TTC549 (cell line): ENCODE data around the gene PEDS1.
"Not testable (repeated sequence)": the region's sequence is repeated elsewhere in the genome, so short reads cannot be mapped to it uniquely, and the experiment has no call there.

Experiments used
- FAIRE-seq: peaks from 2 replicates; lab custom pipeline; 2012; peaks lifted over from hg19 to GRCh38; lab: Jason Lieb, UNC

The PEDS1 gene

GRCh38 chr20:50163570-50164317 lies 10.2 kb upstream of the PEDS1 start:
- FAIRE-seq = no peak

DNA sequence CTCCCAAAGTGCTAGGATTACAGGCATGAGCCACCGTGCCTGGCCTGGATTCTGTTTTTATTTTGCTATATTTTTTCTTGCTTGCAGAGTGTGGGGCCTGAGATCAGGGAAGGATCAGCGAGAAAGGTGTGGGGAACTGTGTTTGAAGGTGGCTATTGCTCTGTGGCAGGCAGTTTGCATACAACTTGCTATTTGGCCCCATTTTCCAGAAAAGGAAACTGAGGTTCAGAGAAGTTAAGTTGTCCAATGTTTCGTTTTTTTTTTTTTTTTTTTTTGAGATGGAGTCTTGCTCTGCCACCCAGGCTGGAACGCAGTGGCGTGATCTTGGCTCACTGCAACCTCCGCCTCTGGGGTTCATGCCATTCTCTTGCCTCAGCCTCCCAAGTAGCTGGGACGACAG lies 8.0 kb upstream of the PEDS1 start:
- FAIRE-seq = not testable (repeated sequence)

GRCh38 chr20:50153153-50153499 lies 397 bp downstream of the PEDS1 start:
- FAIRE-seq = no peak

DNA sequence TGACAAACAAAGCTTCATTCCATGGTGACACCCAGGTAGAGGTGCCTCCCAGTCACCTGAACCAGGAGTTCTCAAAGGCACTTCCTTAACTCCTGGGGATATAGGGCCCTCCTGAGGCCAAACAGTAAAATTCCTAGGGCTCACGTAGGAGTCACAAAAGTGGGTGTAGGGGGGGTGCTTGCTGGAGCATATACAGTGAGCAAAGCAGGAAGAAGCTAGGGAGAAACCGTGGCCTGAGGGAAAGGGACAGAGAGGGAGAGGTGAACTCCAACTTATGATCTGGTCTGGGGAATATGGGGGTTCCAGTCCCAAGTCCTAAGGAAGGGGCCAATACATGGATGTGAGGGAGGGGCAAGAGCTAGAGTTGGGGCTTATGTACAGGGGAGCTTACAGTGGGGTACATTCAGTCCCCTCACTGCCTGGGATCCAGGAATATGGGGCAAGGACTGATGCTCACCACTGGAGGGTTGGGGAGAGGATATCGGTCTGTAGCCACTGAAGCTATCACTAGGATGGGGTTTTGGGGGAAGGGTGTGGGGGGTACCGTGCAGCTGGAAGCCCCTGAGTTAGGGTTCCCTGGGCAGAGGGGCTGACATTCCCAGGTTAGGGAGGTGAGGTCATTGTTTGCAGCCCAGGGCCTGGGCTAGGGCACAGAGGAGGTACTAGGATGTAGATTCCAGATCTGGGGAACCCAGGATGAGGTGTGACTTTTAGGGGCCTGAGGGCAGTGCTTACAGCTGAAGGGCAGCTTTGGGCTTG lies 950 bp downstream of the PEDS1 start:
- no peak for FAIRE-seq

GRCh38 chr20:50151034-50151743 lies 2.3 kb downstream of the PEDS1 start:
- FAIRE-seq = no peak

DNA sequence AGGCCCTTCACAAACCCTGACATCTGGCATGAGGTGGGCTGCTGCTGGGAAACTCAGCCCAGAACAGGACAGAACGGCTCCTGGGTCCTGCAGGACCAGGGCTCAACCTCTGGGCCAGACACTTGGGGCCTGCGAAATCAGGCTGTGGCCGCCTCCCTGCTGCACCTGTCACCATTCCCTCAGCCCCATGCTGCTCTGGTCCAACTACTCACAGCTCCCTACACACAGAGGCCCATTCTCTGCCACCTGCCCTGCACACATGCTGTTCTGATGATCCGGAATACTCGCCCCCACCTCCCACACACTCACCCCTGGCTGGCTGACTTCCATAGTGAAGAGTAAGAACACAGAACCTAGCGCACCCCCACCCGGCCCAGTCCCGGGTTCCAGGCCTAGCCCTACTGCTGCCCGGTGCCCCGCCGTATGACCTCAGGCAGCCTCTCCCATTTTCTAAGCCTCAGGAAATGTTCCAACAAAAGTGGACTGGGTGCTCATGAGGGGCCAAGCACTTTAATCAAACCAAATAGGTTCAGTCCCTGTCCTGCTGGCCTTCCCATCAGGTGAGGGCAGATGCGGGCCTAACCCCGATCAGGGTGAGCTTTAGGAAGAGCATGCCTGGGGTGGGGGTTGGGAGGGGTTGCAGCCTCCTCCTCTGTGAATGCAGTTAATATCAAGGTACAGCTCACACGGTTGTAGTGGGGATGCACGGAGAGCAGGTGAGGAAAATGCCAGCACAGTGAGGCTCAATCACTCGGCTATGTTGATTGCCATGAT lies 3.9 kb downstream of the PEDS1 start:
- FAIRE-seq = no peak

DNA sequence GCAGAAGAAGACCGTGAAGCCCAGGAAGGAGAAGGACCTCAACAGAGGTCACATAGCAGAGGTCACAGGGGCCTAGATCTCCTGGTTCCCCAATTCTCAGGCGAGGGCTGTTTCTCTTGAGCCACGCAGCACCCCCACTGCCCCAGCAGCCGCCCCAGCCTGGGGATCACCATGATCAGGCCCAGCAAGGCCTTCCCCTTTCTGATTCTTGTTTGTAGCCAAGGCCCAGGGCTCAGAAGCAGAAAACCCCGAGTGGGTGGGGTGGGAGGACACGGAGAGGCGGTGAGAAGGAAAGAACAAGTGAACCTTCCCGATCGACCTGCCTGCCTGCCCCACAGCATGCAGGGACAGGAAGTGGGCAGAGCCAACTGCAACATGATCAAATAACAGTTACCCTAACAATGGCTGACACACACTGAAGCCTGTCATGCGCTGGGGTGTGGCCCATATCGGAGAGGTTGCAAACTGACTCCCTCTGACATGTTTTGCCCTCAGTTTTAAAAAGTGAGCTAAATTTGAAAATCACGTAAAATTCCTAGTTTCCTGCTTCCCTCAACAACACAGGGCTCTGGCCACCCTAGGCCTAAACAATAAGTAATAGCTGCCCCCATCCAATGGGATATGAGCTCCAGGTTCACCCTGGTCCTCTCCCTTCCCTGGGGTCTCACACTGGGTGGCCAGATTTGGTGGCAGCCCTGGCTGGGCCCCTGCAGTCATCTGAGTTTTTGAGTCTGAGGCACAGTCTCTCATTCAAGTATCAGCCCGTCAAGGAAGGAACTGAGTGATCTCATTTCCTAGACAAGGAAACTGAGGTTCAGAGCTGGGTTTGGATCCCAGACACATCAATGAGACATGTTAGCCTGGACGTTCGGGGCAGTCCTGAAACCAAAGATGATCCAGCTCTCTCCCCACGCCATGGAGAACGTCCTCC lies 6.5 kb downstream of the PEDS1 start:
- FAIRE-seq = no peak

DNA sequence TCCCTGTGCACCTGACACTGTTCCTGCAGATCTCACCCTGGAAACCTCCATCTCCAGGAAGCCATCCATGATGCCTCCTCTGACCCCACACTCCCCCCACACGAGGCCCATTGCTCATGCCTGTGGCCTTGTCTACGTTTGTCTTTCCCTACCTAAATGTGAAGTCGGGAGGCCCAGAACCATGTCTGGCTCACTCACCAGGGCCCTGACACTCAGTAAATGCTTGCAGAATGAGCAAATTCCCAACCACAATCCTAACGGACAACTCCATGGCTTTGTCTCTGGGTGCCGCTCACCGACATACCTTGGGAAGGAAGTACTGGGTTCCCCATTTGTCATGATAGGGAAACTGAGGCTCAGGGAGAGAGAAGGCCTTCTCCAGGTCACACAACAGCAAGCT lies 7.3 kb downstream of the PEDS1 start:
- FAIRE-seq = no peak

DNA sequence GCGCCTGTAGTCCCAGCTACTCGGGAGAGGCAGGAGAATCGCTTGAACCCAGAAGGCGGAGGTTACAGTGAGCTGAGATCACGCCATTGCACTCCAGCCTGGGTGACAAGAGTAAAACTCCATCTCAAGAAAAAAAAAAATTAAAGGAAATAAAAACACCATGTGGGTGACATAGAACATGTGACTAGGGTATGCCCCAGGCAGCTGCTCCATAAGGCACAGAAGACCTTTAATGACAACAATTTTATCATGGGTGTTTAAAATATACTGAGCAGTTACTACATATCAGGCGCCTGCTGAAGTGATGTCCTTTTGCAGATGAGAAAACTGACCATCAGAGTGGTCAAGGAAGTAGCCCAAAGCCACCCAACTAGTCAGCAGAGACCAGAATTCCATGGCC lies 8.0 kb downstream of the PEDS1 start:
- FAIRE-seq = no peak

- no peak for FAIRE-seq
Measured at GRCh38 chr20:50144362-50144761, 9.2 kb downstream of the PEDS1 start.

DNA sequence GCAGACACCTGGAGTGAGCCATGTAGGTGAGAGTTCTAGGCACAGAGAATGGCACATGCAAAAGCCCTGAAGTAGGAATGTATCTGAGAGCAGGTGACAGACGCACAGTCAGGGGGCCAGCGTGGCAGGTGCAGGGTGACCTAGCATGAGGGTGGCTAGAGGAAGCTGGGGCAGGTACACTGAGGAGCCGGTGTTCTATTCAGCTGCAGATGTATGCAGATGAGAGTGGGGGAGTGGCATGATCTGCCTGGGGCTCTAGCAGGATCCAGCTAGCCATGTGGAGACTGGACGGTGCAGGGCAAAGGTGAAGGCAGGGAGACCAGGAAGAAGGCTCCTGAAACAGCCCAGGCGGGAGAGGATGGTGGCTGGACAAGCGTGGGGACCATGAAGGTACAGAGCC lies 10.7 kb downstream of the PEDS1 start:
- FAIRE-seq = no peak

DNA sequence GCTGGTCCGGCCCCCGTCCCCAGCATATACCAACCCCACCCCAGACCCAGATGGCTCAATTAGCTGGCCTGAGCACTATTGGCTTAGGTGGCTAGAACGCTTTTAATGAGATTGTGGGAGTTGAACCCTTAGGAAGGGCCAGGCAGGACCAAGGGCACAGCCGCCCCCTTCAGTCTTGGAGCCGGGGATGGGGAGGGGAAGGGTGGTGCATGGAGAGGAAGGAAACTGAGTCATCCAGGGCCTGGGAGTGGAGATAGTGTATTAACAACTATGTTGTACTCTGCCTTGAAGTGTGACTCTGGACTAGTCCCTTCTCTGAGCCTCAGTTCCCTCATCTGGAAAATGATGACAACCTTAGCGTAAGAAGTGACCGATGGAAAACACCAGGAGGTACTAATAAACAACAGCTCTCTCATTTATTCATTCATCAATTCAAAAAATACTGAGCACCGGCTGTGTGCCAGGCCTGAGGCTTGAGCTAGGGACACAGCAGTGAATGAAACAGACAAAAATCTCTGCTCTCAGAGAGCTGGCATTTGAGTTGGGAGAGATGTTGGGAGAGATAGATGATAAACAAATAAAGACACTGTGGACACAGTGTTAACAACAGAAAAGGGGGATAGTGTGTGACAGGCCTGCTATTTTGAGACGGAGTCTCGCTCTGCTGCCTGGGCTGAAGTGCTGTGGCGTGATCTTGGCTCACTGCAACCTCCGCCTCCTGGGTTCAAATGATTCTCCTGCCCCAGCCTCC lies 11.5 kb downstream of the PEDS1 start:
- FAIRE-seq = no peak

DNA sequence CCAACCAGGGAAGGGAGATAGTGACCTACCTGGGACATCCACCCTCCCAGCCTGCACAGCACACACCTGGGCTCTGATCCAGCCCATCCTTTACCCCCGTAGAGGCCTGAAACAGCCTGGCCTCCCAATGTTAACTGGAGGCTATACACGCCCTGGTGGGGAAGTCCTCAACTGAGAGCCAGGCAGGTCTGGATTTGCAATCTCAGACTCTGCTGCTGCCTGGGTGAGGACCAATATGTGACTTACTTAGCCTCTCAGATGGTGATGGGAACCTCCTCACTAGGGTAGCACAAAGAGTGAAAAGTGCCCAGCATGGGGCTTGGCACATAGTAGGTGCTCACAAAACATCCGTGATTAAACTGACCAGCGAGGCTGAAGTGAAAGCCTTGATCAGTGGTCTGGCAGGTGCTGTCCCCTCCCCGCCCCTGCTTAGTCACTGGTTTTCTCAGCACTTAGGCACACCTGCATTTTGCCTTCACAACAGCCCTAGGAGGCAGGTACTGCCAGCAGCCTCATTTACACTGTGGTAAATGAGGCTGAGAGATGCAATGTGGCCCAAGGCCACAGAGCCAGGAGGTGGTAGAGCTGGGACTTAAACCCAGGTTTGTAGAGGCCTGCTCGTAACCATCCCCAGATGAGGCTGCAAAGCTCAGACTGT lies 12.4 kb downstream of the PEDS1 start:
- no peak for FAIRE-seq

- no peak for FAIRE-seq
Measured at GRCh38 chr20:50140339-50140859, 13.1 kb downstream of the PEDS1 start.

DNA sequence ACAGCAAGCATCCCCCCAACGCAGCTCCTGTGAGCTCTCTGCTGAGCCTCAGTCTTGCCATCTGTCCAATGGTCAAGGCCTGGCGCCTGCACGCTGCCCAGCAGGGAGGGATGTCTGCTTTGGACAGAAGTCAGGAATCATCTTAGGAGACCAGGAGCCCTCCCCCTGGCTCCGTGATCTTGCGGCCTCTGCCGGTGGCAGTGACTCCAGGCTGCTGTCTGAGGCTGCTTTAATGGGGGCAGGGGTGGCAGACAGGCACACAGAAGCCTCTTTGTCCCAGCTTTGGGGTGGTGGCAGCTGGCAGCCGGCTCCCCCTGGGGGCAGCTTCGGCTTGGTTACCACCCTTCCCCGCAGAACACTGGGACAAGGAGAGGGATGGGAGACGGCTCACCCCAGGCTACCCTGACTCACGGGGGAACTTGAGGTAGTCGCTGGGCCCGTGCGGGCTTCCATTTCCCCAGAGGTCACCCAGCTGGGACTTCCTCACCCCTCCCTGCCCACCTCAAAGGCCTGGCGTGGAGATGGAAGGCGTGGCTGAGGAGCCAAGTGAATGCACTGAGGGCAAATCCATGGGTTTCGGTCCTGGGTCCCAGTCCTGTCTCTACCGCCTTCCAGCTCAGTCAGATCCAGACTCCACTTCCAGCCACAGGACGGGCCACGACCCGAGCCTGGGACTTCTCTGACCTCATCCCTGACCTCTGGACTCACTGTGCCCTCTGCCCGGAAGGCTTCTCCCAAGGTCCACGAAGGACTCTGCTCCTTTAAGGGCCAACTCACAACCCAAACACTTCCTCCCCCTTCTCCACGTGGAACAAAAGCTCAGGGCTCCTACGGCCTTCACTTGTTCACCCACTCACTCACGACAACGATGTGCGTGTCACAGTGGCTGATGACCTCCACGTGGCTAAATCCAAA lies 14.8 kb downstream of the PEDS1 start:
- no peak for FAIRE-seq

DNA sequence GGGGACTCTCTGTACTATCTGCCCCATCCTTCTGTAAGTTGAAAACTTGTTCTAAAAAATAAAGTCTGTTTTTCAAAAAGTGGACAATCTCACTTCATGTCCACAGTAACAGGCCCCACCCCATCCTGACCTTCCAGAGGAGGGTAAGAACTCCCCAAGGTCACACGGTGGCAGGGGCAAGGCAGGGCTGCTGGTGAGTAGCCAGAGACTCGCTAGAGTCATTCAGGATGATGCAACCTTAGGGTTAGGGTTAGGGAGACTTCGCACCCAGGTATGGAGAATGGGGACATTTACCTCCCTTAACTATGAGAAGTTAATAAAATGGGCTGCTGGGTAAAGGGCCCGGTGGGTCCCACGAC lies 15.4 kb downstream of the PEDS1 start:
- FAIRE-seq = no peak

- not testable (repeated sequence) for FAIRE-seq
Measured at GRCh38 chr20:50137702-50138101, 15.8 kb downstream of the PEDS1 start.

- FAIRE-seq = no peak
Measured at GRCh38 chr20:50136822-50137599, 16.5 kb downstream of the PEDS1 start.
